HL-60 (cell line): ENCODE results near the gene TLK2.
"Not testable (repeated sequence)": the region's sequence is repeated elsewhere in the genome, so short reads cannot be mapped to it uniquely, and the experiment has no call there.

Source experiments
- CTCF ChIP-seq: IDR thresholded peaks from one replicate; pipeline ENCODE4 v1.5.1; 2011; ENCODE audit warnings: low read length, control low read depth, inconsistent platforms; ENCODE audit not compliant: insufficient read depth
- GABPA ChIP-seq: IDR thresholded peaks from 2 replicates; pipeline ENCODE4 v1.6.1; 2012; ENCODE audit warnings: low read depth
- POLR2AphosphoS5 ChIP-seq: IDR thresholded peaks from 2 replicates; pipeline ENCODE4 v1.6.1; 2012; ENCODE audit warnings: low read depth
- REST ChIP-seq: IDR thresholded peaks from 2 replicates; pipeline ENCODE4 v1.6.1; 2012; ENCODE audit warnings: low read depth; ENCODE audit not compliant: insufficient replicate concordance
- SPI1 ChIP-seq: IDR thresholded peaks from 2 replicates; pipeline ENCODE4 v1.6.1; 2012; ENCODE audit warnings: low read depth, mild to moderate bottlenecking, borderline replicate concordance

GRCh38 chr17:62454111-62454510 lies 24.5 kb upstream of the TLK2 start:
- TF ChIP-seq SPI1, CTCF, REST, POLR2AphosphoS5, GABPA: not testable (repeated sequence)
